HepG2 (cell line): ENCODE results near the gene BIRC7. TPM values are rescaled to one million over a fixed set of nuclear protein-coding genes. Genes with fewer than 3 reads are reported as not detected.

Experiments used
- AHR ChIP-seq: IDR thresholded peaks from 2 replicates; pipeline ENCODE4 v1.6.1; 2018; ENCODE audit warnings: missing genetic modification reagents, missing compliant biosample characterization
- ATF5 ChIP-seq: sonication (generic); formaldehyde crosslinking; IDR thresholded peaks from 2 replicates; pipeline ENCODE4 v1.4.0; 2020; ENCODE audit warnings: mild to moderate bottlenecking, low read depth, missing genetic modification reagents
- CENPX ChIP-seq: sonication (generic); formaldehyde crosslinking; IDR thresholded peaks from 2 replicates; pipeline ENCODE4 v1.9.0; 2021; ENCODE audit warnings: mild to moderate bottlenecking, missing genetic modification reagents, moderate library complexity
- DR1 ChIP-seq: sonication (generic); formaldehyde crosslinking; IDR thresholded peaks from 2 replicates; pipeline ENCODE4 v1.8.0; 2021; ENCODE audit warnings: mild to moderate bottlenecking, missing genetic modification reagents, inconsistent platforms
- E2F2 ChIP-seq: sonication (generic); formaldehyde crosslinking; IDR thresholded peaks from 2 replicates; pipeline ENCODE4 v1.4.0; 2020; ENCODE audit warnings: missing genetic modification reagents, borderline replicate concordance
- GATA4 ChIP-seq: sonication (generic); IDR thresholded peaks from 2 replicates; pipeline ENCODE4 v1.6.1; 2016; ENCODE audit warnings: antibody characterized with exemption, low read depth, borderline replicate concordance
- MXI1 ChIP-seq: IDR thresholded peaks from 3 replicates; pipeline ENCODE4 v1.6.1; 2012; ENCODE audit warnings: low read depth, low read length, inconsistent platforms, borderline replicate concordance
- MZF1 ChIP-seq: sonication (generic); formaldehyde crosslinking; IDR thresholded peaks from 2 replicates; pipeline ENCODE4 v1.8.1; 2023; ENCODE audit warnings: mild to moderate bottlenecking, missing genetic modification reagents, borderline replicate concordance
- RBFOX2 ChIP-seq: fragments of 200-400 bp; formaldehyde crosslinking; IDR thresholded peaks from 2 replicates; pipeline ENCODE4 v1.6.1; 2017; ENCODE audit warnings: low read depth, mild to moderate bottlenecking, low read length
- RFX3 ChIP-seq: IDR thresholded peaks from 2 replicates; pipeline ENCODE4 v1.6.1; 2016; ENCODE audit warnings: missing biosample characterization, missing genetic modification reagents
- RFXAP ChIP-seq: sonication (generic); formaldehyde crosslinking; IDR thresholded peaks from 2 replicates; pipeline ENCODE4 v1.4.0; 2020; ENCODE audit warnings: missing genetic modification reagents, borderline replicate concordance
- SP1 ChIP-seq, 2 experiments: fragments of 450-650 bp in 1 of 2; sonication (generic) in 1 of 2; formaldehyde crosslinking in 1 of 2; IDR thresholded peaks; 2 replicates each; pipeline versions ENCODE4 v1.4.0 to v1.6.1; 2016 to 2020; ENCODE audit warnings: missing genetic modification reagents in 1 of 2
- TRAFD1 ChIP-seq: sonication (generic); formaldehyde crosslinking; IDR thresholded peaks from 2 replicates; pipeline ENCODE4 v1.5.1; 2020; ENCODE audit warnings: missing genetic modification reagents, mild to moderate bottlenecking, borderline replicate concordance
- ZBTB21 ChIP-seq: sonication (generic); formaldehyde crosslinking; IDR thresholded peaks from 2 replicates; pipeline ENCODE4 v1.4.0; 2020; ENCODE audit warnings: missing genetic modification reagents
- ZFAT ChIP-seq: sonication (generic); formaldehyde crosslinking; conservative IDR thresholded peaks from 2 replicates; pipeline ENCODE4 v1.8.1; 2023; ENCODE audit warnings: missing genetic modification reagents, inconsistent platforms
- ZNF30 ChIP-seq: sonication (generic); formaldehyde crosslinking; IDR thresholded peaks from 2 replicates; pipeline ENCODE4 v1.5.0; 2020; ENCODE audit warnings: mild to moderate bottlenecking, missing genetic modification reagents
- ZNF446 ChIP-seq: sonication (generic); formaldehyde crosslinking; IDR thresholded peaks from 2 replicates; pipeline ENCODE4 v1.5.0; 2020; ENCODE audit warnings: mild to moderate bottlenecking, missing genetic modification reagents
- ZNF512B ChIP-seq: sonication (generic); formaldehyde crosslinking; IDR thresholded peaks from 2 replicates; pipeline ENCODE4 v1.5.1; 2020; ENCODE audit warnings: missing genetic modification reagents, mild to moderate bottlenecking, borderline replicate concordance
- ZNF558 ChIP-seq: sonication (generic); formaldehyde crosslinking; IDR thresholded peaks from 2 replicates; pipeline ENCODE4 v1.9.0; 2022; ENCODE audit warnings: mild to moderate bottlenecking, missing genetic modification reagents, borderline replicate concordance
- ZNF674 ChIP-seq: sonication (generic); formaldehyde crosslinking; IDR thresholded peaks from 2 replicates; pipeline ENCODE4 v1.5.0; 2020; ENCODE audit warnings: low read depth, mild to moderate bottlenecking, missing genetic modification reagents
- ZNF776 ChIP-seq: sonication (generic); formaldehyde crosslinking; IDR thresholded peaks from 2 replicates; pipeline ENCODE4 v1.4.0; 2020; ENCODE audit warnings: mild to moderate bottlenecking, missing genetic modification reagents
- ZNF839 ChIP-seq: sonication (generic); formaldehyde crosslinking; IDR thresholded peaks from 2 replicates; pipeline ENCODE4 v1.4.0; 2020; ENCODE audit warnings: missing genetic modification reagents, mild to moderate bottlenecking, borderline replicate concordance
- ZNF891 ChIP-seq: sonication (generic); formaldehyde crosslinking; IDR thresholded peaks from 2 replicates; pipeline ENCODE4 v1.5.0; 2020; ENCODE audit warnings: mild to moderate bottlenecking, missing genetic modification reagents
- polyA plus RNA-seq, 8 experiments: library from polyadenylated mRNA; depleted of rRNA in 3 of 8; stranded (reverse) in 7 of 8; unstranded in 1 of 8; fragments of >200 nt; fragmentation: Illumina TruSeq in 4 of 8; extraction: Trizol in 4 of 8; gene quantifications; 2 replicates each; pipeline versions ENCODE4 v1.2.1 to v1.2.3, GENCODE V29; 2011 to 2016; ENCODE audit warnings: low read depth in 4 of 8, missing spikeins in 1 of 8, mixed read lengths in 1 of 8; ENCODE audit not compliant: insufficient read depth in 1 of 8
- total RNA-seq, 5 experiments: library from RNA; depleted of rRNA; stranded (reverse); fragments of >200 nt; fragmentation: Illumina TruSeq; extraction: Trizol; gene quantifications; 2 replicates each; pipeline ENCODE4 v1.2.3, GENCODE V29; 2016; ENCODE audit warnings: low read depth in 1 of 5

The BIRC7 gene
- total and polyA plus RNA-seq, 2 of the 13 experiments (the other 11 are each of a cell fraction or from before 2014, with no cell fraction given) = 0.27 to 5.1 TPM

- no peak for TF ChIP-seq CENPX
- TF ChIP-seq DR1 (CRISPR knock-in tag) = no peak
- TF ChIP-seq ZNF558 (CRISPR knock-in tag) = no peak
- TF ChIP-seq ZNF30 (CRISPR knock-in tag) = no peak
- no peak for TF ChIP-seq GATA4
- TF ChIP-seq ZNF891 (CRISPR knock-in tag) = peak; percentile 20; the same call in 1 of the 2 replicates
- no peak for TF ChIP-seq ATF5 (CRISPR knock-in tag)
- 0 out of 2 replicates have a peak, but pooled peaks have one; percentile 81 for TF ChIP-seq MZF1 (CRISPR knock-in tag)
- TF ChIP-seq ZNF512B = no peak
- TF ChIP-seq RFX3 (CRISPR knock-in tag) = no peak
- no peak for TF ChIP-seq E2F2 (CRISPR knock-in tag)
- no peak for TF ChIP-seq AHR (CRISPR knock-in tag)
- TF ChIP-seq ZFAT (CRISPR knock-in tag) = no peak
- TF ChIP-seq ZNF446 (CRISPR knock-in tag) = no peak
- no peak for TF ChIP-seq ZNF776
- TF ChIP-seq MXI1 = no peak
- TF ChIP-seq ZNF674 = no peak
- TF ChIP-seq RFXAP (CRISPR knock-in tag) = 0 out of 2 replicates have a peak, but pooled peaks have one; percentile 14
- TF ChIP-seq ZNF839 (CRISPR knock-in tag) = no peak
- TF ChIP-seq SP1 (IDR thresholded peaks at IDR 0.05) = no peak
- TF ChIP-seq SP1 (CRISPR knock-in tag; IDR thresholded peaks at IDR 0.05) = no peak
- TF ChIP-seq TRAFD1 (CRISPR knock-in tag) = no peak
- TF ChIP-seq ZBTB21 = no peak
- peak; percentile 42; the same call in 1 of the 2 replicates for TF ChIP-seq RBFOX2
Measured at GRCh38 chr20:63274381-63275228, 38.9 kb downstream of the BIRC7 start (continued).
